ENCODE data around the gene NEK11. TPM values are rescaled to one million over a fixed set of nuclear protein-coding genes. Genes with fewer than 3 reads are reported as not detected.
"Not testable (repeated sequence)": the region's sequence is repeated elsewhere in the genome, so short reads cannot be mapped to it uniquely, and the experiment has no call there.

NEK11 gene
- polyA plus RNA-seq, 4 donors, result 13.1 to 23.5 (median 22.3) TPM

DNA sequence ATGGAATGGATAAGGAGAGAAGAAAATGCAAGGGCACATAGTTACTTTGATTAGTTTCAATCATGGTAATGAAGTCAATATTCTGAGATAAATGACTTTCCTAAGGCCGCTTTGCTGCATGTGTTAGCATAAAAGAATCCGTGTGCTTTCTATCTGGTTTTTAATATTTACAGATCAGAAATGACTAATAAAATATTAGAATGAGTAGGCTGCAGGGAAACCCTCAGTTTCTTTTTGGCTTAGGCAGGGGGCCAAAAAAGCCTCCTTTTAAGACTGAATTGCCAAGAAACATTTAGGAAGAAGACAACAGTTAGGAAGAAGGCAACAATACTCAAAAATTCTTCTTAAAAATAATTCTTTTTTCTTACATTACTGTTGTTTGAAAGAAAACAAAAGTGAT, 11.6 kb downstream of the NEK11 start:
- DNase-seq (ENCODE audit: low read depth in 4 of 4, low spot score in 3 of 4), result no peak

DNA sequence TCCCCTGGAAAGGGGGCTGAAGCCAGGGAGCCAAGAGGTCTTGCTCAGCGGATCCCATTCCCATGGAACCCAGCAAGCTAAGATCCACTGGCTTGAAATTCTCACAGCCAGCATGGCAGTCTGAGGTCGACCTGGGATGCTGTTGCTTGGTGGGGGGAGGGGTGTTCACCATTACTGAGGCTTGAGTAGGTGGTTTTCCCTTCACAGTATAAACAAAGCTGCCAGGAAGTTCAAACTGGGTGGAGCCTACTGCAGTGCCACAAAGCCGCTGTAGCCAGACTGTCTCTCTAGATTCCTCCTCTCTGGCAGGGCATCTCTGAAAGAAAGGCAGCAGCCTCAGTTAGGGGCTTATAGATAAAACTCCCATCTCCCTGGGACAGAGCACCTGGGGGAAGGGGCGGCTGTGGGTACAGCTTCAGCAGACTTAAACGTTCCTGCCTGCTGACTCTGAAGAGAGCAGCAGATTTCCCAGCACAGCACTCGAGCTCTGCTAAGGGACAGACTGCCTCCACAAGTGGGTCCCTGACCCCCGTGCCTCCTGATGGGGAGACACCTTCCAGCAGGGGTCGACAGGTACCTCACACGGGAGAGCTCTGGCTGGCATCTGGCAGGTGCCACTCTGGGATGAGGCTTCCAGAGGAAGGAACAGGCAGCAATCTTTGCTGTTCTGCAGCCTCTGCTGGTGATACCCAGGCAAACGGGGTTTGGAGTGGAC, 15.8 kb downstream of the NEK11 start:
- DNase-seq (ENCODE audit: low read depth in 4 of 4, low spot score in 3 of 4), result not testable (repeated sequence)

DNA sequence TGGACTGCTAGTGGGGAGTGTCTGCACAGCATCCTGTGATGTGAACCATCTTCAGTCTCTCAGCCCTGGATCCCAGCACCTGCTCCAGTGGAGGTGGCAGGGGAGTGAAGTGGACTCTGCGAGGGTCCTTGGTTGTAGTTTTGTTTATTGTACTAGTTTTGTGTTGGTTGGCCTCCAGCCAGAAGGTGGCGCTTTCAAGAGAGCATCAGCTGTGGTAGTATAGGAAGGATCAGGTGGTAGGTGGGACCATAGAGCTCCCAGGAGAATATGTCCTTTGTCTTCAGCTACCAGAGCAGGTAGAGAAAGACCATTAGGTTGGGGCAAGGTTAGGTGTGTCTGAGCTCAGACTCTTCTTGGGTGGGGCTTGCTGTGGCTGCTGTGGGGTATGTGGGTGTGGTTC, 20.9 kb downstream of the NEK11 start:
- DNase-seq (ENCODE audit: low read depth in 4 of 4, low spot score in 3 of 4), result no peak

DNA sequence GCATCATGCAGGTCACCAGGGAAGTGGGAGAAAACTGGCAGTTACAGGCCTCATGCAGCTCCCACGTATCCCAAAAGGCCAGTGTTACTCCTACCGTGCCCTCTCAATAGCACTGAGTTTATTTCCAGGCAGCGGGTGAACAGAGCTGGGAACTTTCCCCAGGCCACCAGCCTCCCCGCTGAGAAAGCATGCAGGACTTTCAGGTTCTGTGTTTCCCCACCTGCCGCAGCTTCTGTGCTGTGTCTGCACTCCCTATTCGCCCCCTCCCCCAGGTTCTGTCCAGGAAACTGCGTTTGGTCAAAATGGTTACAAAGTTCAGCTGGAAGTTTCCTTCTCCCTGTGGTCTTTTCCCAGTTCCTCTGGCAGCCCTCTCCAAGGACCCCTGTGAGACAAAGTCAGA, 21.4 kb downstream of the NEK11 start:
- DNase-seq (ENCODE audit: low read depth in 4 of 4, low spot score in 3 of 4), result no peak

DNA sequence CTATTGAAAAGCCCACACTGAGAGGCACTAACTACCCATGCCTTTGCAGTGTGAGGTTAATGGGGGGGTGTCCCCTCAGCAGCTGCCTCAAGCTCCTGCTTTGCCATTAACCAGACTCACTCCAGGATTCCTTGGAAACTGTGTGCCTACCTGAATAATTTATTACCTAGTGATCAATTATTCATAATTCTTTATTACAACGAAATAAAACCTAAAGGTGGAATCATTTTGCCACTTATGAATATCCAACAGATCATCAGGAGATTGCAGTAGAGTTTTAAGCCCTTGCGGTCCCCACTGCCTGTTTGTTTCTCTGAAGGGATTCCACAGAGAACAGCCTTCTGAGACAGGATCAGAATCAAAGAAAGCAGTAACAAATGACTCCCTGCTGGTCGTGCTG, 23.3 kb downstream of the NEK11 start:
- no peak for DNase-seq (ENCODE audit: low read depth in 4 of 4, low spot score in 3 of 4)

DNA sequence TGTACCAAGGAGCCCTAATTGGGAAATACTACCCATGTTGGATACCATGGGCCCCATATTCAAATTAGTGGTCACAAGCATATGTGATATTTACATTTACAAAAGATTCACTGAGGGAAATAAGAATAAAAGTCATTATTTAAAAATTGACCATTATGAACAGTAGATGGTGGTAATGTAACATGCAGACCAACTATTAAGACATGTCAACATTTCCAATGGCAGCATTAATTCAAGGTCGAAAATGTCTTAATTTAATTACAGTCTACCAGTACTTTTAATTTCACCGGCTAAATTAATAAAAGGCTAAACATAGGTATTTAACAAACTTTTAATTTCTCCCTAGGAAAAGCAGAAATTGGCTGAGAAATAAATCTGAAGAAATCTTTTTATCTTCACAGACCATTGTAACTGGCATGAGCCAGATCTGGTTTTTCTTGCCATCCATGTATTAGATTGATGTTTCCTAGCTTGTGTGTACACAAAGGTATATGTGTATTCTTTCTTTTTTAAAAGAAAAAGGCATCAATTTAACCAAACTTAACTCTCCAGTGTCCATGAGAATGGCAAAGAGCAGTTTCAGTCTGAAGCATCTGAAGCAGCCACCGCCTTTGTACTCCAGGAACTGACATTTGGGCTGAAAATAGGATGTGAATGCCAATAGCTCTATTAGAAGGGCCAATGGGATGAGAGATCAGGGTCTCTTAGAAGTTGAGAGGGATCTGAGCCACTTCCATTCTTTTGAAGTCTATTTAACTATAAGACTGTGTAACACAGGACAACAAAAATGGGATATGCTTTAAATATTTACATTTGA, 26.6 kb downstream of the NEK11 start:
- DNase-seq (ENCODE audit: low read depth in 4 of 4, low spot score in 3 of 4), result no peak

DNA sequence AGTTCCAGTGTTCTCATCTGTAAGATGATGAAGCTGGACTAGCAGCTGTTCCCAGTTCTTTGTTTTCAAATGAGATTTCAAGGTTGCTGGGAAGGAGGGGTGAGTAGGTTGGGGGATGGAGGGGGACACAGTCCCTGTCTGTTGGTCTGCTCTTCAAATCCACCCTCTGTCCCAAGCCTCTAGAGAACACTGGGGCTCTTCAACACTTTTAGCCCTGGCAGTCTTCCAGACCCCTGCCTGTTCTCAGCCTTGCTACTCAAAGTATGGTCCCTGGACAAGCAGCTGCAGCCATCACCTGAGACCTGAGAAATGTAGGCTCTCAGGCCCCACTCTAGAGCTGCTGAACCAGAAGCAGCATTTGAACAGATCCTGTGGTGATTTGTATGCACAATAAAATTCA, 41.3 kb downstream of the NEK11 start:
- no peak for DNase-seq (ENCODE audit: low read depth in 4 of 4, low spot score in 3 of 4)

DNA sequence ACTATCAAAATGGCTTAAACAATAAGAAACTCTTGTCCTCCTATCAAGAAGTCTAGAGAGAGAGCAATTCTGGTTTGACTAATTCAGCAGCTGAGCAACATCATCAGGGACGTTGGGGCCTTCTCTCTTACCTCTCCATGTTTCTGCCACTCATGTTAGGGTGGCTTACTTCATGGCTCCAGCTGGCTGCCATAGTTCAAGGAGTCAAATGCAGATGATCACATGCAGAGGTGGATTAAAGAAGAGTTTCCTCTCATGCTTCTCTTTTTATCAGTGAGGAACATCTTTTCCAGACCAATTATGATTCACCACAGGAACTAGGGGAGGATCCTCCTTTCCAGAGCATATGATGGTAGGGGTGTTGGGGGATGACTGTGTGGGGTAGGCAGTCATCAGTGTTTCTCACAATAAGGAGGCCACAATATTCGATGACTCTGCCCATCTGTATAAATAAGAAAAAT, 45.5 kb downstream of the NEK11 start:
- no peak for DNase-seq (ENCODE audit: low read depth in 4 of 4, low spot score in 3 of 4)

DNA sequence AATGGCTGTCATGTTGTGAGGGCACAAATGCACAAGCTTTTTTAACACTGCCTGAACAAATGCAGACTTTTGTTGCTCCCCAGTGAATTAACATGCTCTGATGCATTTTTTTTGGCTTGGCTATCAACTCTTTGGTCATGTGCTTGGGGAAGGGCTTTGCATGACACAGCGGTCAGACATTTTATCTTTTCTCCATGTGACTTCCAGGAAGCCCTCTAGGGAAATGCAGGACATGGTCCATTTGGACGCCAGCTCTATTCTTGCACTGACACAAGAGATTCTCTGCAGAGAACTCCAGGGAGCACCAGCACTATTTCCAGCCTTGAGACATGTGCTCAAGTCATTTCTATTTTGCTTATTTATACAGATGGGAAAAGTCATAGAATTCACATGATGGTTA, 46.2 kb downstream of the NEK11 start:
- peak in 2 of 4 donors; percentile 12 for DNase-seq (ENCODE audit: low read depth in 4 of 4, low spot score in 3 of 4)

DNA sequence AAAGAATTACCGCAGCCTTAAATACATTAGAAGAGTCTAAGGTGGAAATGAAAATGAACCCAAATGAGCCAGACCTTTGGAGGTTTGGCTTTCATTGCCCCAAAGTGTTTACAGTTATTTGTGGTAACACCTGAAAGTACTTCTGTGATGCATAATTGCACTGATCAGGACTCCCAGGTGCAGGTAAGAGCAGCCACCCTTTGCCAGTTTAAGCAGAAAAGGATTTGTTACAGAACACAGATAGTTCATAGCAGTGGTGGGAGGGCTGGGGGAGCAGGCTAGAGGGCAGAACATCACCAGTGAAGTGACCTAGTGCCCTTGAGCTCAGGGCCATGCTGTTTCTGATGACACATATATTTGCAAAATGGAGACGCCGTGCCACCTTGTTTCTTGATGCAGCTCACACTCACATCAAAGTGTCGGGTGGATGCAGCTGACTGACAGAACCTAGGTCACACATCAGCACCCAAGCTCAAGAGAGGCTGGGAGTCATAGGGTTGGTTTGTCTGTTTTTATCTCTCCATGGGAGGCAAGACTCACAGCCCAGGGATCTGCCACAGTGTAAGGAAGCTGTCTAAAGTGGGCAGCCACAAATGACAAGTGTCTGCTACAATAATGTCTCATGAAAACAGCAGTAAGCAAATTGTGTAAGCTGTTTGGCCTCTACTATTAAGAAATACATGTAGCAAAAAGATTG, 49.1 kb downstream of the NEK11 start:
- no peak for DNase-seq (ENCODE audit: low read depth in 4 of 4, low spot score in 3 of 4)

DNA sequence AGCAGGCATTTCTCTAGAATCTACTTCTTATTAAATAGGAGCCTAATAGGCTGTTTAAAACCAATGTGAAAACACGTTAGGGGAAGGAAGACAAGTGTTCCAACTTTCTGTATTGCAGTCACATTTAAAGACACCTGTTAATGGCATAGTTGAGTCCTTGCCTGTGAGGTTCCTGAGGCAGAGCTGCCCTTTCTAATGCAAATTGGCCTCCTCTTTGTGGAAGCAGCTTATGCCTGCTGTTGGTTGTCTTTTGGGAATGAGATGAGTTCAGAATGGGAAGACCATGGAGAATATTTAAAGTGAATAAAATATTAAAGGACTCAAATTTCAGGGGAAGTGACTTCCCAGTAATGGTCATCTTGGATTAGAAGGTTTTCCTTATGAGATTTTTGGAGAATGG, 51.2 kb downstream of the NEK11 start:
- DNase-seq (ENCODE audit: low read depth in 4 of 4, low spot score in 3 of 4), result no peak

DNA sequence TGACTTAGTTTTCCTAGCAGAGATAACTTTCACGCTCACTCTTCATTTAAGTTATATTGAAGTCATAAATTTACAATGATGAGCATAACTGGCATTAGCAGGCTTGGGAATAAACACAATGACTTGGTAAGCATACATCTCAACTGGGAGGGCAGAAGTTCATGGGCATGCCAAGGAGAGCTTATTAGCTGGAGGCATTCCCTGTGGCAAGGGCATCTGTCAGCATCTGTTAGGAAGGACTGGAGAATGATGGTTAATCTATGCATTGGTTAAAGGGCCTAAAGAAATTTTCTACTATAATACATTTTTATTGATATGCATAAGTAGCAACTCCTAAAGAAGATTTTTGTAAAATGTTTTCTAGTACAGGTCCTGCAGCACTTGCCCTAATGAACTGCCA, 52.4 kb downstream of the NEK11 start:
- no peak for DNase-seq (ENCODE audit: low read depth in 4 of 4, low spot score in 3 of 4)

DNA sequence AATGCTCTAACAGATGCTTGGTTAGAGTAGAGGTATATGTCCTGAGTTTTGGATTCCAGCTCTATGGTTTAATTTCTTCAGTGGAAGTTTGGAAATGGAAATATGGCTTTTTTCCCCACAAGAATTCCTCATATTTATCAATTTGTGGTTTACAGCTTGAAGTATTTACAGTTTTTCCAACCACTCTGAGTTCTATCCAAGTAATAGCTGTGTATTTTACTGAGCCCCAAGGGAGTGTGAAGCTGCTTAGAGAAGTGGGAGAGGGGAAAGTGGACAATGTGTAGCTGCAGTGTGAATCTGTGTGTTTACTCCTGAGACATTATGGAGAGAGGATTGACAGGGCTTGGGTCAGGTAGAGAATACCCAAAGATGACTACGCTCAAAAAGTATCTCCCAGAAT, 54.5 kb downstream of the NEK11 start:
- DNase-seq (ENCODE audit: low read depth in 4 of 4, low spot score in 3 of 4), result no peak

DNA sequence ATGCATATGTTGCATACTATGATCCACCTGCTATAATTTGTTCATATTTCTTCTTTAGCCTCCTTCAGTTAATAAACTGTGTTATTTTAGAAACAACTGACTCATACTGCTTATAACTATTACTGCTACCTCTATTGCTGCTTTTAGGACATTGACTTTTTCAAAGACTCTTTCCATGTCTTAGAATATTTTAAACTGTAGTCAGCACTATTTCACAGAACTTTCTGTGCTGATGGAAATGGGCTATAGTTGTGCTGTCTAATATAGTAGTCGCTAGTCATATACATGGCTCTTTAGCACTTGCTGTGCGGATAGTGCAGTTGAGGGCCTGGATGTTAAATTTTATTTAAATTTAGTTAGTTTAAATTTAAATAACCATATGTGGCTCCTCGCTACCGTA, 55.6 kb downstream of the NEK11 start:
- no peak for DNase-seq (ENCODE audit: low read depth in 4 of 4, low spot score in 3 of 4)

DNA sequence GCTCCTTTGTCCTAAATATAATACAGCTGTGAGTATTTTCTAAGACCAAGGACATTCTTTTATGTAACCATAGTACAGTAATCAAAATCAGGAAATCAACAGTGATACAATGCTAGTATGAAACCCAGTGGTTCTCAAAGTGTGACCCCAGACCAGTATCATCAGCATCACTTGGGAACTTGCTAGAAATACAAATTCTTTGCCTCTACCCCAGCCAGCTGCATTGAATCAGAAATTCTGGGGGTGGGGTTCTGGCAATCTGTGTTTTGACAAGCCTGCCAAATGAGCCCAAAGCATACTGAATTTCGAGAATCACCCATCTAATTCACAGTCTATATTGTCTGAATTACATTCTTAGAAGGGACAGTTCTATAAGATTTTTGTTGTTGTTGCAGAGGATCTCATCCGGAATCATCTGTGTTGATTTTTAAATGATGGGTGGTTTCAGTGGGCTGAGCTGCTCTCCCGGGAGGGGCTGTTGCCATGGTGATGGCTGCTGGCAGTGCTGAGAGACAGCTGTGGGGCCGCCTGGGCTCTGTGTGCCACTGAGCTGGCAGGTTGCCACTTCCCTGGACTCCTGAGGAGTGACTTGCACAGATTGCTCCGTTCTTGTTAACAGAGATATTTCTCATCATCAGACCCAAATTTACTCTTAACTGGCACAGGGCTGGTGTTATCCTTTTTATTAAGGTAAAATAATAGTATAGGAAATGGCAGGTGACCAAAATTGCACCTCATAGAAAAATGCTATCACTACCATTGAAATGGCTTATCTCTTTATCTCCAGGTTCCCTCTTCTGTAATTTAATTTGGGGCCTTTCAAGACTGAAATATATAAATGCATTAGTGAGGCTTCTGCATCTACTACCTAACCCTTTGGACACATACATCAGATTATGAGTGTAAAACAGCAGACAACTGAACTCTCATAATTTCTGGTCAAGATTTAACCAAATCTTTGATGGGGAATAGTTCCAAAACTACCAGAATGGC, 56.5 kb downstream of the NEK11 start:
- DNase-seq (ENCODE audit: low read depth in 4 of 4, low spot score in 3 of 4), result peak in 1 of 4 donors; percentile 6

DNA sequence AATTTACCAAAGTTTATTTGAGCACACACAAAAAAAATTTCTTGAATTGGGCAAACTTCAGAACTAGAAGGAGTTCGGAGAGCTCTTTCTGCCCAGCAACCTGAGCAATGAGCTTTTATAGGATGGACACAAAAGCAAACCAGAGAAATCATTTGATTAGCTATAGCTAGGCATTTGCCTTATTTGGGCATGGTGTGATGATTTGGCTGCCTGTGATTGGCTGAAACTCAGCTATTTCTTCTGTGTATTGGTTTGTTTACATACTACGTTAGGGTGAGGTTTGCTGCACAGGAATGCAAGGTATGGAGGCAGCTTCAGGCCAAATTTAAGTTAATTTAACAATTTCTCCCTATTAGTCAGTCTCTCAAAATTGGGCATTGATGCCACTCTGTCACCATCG, 65.1 kb downstream of the NEK11 start:
- DNase-seq (ENCODE audit: low read depth in 4 of 4, low spot score in 3 of 4), result no peak

DNA sequence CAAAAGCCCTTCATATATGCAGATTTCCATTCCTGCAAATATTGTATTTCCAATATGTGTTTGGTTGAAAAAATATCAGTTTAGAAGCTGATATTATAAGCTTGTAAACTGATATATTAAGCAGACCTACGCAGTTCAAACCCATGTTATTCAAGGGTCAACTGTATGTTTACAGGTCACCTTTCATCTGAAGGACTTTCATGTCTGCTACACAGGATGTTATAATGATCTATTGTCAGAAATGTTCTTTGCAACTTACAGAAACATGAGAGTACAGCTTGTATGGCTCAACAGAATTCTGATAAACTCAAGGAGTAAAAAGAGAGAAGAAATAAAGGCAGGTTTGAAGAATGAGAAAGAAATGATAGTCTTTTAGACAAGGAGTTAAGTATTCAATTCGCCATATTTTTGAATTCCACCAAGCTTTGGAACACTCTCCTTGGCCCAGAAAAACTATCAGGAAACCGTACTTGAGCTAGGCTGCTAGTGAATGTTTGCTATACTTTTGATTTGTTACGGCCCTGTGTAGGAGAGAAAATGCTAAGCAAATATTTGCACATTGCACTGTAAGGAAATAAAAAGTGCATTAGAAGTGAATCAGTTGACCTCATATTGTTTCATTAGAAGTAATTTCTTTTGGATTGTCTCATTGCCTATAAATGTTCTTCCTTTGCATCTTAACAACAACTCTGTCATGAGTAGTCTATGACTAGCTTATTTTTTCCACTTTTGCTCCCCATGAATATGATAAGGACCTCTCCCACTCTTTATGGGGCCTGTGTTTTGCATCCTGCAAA, 81.2 kb downstream of the NEK11 start:
- DNase-seq (ENCODE audit: low read depth in 4 of 4, low spot score in 3 of 4), result no peak

DNA sequence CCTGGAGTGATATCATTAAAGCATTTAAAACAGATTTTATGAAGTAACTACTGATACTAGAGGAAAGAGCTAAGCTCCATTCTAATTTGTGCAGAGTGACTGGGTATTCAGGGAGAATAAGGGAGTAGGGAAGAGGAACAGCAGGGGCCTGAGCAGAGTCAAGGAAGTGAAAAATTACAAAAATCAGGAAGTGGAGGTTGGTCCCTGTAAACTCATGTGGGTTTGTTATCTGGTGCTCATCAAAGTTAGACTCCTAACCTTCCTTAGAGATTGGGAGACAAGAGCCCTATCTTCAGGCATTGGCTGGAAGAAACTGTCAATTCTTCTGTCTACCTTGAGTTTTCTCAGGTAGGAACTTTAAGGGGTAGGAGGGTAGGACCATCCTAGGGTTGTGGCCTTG, 82.5 kb downstream of the NEK11 start:
- DNase-seq (ENCODE audit: low read depth in 4 of 4, low spot score in 3 of 4), result no peak

DNA sequence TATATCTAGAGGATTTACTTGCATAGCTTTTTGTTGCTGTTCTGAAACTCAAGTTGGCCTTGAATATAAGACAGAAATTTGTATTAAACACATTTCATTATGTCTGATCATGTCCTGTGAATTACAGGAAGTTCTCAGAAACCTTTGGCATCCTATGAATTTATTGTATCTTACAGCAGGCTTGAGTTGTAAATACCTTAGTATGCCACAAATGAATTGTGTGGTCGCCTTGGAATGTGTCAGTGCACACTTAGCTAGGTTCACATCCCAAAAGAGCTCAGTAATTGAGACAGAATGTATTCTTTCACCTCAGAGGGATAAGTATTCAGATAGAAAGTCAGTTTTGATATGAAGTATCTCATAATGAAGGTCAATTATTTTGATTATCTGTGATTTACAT, 83.4 kb downstream of the NEK11 start:
- DNase-seq (ENCODE audit: low read depth in 4 of 4, low spot score in 3 of 4), result no peak

DNA sequence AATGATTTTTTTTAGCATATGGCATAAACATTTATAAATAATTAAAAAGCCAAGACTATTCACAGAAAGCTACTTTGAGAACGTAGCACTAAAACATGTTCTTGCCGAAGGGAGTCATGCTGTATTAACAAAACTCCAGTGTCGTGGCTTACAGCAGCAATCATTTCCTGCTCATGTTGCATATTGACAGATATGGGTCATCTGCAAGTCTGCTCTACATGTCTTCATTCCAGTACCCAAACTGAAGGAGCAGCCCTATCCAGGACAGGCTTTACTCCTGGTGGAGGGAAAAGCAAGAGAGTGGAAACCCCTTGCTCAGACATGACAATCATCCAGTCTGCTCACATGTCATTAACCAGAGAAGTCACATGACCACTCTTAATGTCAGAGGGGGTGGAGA, 87.6 kb downstream of the NEK11 start:
- no peak for DNase-seq (ENCODE audit: low read depth in 4 of 4, low spot score in 3 of 4)

Measured in left renal pelvis (tissue), 4 donors.